Astrocyte of the spinal cord (primary cell): ENCODE results near the gene LPP.

Experiments used
- DNase-seq: peaks from one replicate; pipeline ENCODE4 v3.0.0; 2011; ENCODE audit warnings: low read depth, low spot score
- H3K4me3 ChIP-seq: 2 replicates; pipeline ENCODE4 v1.5.1; 2011; ENCODE audit warnings: low read depth, mild to moderate bottlenecking, low read length, moderate library complexity
- CTCF ChIP-seq: IDR thresholded peaks from 2 replicates; pipeline ENCODE4 v1.5.1; 2012; ENCODE audit warnings: low read depth, mild to moderate bottlenecking, low read length, inconsistent platforms
- in situ Hi-C: cut with HindIII; loops from 2 replicates; pipeline ENCODE4 v1.10.0; 2017; ENCODE audit warnings: low sequenced_read_pairs

The LPP gene

GRCh38 chr3:188844096-188844495, 690.1 kb downstream of the LPP start:
- DNase-seq, result no peak
- no peak overlapping the region for H3K4me3 ChIP-seq
- TF ChIP-seq CTCF, result no peak
- in situ Hi-C loops, result no loop called here

- in situ Hi-C loops, result no loop called here
- TF ChIP-seq CTCF, result no peak
- no peak overlapping the region for H3K4me3 ChIP-seq
- no peak for DNase-seq
Measured at GRCh38 chr3:188845514-188845913, 691.6 kb downstream of the LPP start.

GRCh38 chr3:188848947-188849346, 695.0 kb downstream of the LPP start:
- in situ Hi-C loops, result no loop called here
- DNase-seq, result no peak
- TF ChIP-seq CTCF, result no peak
- no peak overlapping the region for H3K4me3 ChIP-seq

- no peak for TF ChIP-seq CTCF
Measured at GRCh38 chr3:188853856-188854771, 700.2 kb downstream of the LPP start.

DNA sequence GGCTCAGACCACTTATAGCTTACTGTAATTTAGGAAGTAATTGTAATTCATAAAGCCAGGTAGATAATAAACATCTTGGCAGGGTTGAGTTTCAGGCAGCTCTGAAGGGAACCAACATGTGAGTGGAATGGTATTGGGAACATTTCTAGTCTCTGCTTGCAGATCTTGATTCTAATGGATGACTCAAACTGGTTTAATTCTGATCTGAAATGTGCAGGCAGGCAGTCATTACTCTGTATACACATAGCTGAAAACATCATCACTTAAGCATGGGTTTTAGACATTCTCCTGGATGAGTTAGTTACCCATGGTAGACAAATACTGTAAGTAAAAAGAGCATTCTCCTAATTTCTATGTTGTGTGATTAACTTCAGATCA, 700.8 kb downstream of the LPP start:
- H3K4me3 ChIP-seq, result no peak overlapping the region
- in situ Hi-C loops, result no loop called here
- DNase-seq, result peak; percentile 43
- no peak for TF ChIP-seq CTCF

More at GRCh38 chr3:188853856-188854771, 700.2 kb downstream of the LPP start:
- in situ Hi-C loops, result no loop called here
- H3K4me3 ChIP-seq, result no peak overlapping the region
- DNase-seq, result no peak

GRCh38 chr3:188855675-188856074, 701.7 kb downstream of the LPP start:
- in situ Hi-C loops, result no loop called here
- TF ChIP-seq CTCF, result no peak
- no peak overlapping the region for H3K4me3 ChIP-seq
- no peak for DNase-seq
